G401 (cell line): ENCODE data around the gene FAM131A. TPM values are rescaled to one million over a fixed set of nuclear protein-coding genes. Genes with fewer than 3 reads are reported as not detected.

ENCODE experiments used
- DNase-seq: peaks from one replicate; pipeline ENCODE4 v3.0.0-alpha.2; 2015; ENCODE audit warnings: low spot score
- in situ Hi-C: cut with HindIII; loops from 2 replicates; pipeline ENCODE4 v1.10.0; 2016; ENCODE audit warnings: low sequenced_read_pairs, mixed read lengths
- total RNA-seq: library from RNA; depleted of rRNA; stranded (reverse); fragments of >200 nt; shearing (Covaris generic); gene quantifications from 2 replicates; pipeline ENCODE4 v1.2.3, GENCODE V29; 2014

FAM131A gene
- total RNA-seq, 1 experiment from 2014 or later, result 31.2 TPM

DNA sequence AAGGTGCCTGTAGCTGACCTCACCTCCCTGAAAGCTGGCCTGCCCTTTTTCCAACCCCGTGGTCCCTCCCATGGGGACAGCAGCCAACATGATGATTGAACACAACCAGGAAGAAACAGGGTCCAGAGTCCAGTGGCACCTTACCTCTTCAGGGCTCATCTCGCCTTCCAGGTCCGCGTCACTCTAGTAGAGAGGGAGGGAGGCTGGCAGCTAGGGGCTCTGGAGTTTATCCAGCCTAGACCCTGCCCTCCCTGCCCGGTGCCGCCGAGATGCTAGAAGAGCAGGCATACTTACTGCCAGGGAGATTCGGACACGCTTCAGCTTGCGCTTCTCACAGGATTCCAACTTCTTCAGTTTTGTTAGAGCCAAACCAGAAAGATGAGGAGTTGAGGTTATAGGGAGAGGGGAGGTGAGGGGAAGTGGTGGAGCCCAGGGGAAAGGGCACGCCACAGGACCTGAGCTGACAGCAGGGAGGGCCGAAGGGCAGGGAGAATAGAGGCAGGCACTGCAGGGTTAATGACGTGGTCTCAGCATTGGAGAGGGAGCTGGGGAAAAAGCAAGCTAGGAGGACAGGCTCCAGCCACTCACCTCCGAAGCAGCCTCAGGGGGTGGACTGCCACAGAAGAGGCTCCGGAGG lies 14.9 kb downstream of the FAM131A start:
- no peak for DNase-seq
- in situ Hi-C loops, result no loop called here

DNA sequence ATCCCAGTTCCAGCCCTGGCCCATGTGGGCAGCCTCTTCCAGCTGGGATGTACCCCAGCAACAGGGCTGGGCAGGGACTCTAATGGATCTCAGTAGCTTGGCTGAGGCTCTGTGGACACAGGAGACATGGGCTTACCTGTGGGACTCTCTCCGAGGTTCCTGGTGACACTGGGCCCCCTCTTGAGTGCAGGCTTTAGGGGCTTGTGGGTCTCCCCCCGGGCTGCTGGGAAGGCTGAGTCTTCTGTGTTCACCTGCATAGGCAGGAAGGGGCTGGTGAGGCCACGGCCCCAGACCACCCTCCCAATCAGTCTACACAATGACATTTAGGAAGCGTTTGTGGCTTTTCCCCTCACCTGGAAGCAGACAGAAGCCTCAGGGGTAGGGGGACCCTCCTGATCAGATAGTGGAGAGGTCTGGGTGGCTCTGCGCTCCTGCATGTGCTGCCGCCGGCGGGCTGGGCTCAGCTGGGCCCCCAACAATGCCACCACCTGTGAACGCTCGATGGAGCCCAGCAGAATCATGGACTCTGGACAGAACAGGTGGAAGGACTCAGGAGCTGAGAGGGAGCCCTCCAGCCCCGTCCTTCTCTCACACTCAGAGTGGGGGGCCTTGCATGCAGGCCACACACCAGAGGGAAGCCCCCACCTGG lies 15.6 kb downstream of the FAM131A start:
- DNase-seq, result no peak
- in situ Hi-C loops, result no loop called here

DNA sequence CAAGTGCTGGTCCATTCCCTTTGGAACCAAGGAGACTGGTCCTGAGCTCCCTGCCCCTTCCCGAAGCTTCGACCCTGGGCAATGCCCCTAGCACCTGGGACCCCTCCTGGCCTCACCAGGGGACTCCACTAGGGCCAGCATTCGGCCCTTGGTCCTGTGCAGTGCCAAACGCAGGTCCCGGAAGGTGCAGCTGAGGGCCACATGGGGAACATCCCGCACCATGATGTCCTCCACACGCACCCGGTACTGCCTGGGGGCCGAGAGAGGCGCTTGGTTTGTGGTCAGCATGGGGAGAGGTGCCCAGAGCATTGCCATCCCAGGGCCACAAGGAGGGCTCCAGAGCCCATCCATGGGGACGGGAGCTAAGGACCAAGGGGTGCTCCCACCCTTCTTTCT lies 16.1 kb downstream of the FAM131A start:
- in situ Hi-C loops, result no loop called here
- no peak for DNase-seq

DNA sequence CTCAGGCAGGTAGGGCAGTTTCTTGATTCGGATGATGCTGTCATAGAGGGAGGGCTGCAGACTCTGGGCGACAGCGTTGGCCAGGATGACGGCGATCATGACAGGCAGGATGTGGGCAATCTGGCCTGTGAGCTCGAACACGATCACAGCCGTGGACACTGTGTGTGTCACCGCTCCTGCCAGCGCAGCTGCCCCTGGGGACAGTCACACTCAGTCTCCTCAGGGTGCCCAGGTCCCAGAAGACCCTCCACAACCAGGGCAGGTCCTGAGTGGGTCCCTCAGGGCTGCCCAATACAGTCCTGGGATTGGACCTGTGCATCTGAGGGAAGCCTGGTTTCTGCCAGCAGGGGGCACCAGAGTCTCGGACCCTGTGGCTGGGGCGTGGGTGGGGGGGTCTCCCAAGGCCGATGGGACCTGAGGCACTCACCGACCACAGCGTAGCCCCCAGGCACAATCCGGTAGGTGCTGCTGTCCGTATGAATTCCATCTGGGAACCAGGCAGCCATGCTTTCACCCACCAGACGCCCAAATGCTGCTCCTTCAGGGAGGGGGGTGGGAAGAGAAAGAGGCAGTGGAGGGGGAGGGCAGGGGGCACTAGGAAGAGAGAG lies 16.8 kb downstream of the FAM131A start:
- in situ Hi-C loops, result no loop called here
- DNase-seq, result no peak

DNA sequence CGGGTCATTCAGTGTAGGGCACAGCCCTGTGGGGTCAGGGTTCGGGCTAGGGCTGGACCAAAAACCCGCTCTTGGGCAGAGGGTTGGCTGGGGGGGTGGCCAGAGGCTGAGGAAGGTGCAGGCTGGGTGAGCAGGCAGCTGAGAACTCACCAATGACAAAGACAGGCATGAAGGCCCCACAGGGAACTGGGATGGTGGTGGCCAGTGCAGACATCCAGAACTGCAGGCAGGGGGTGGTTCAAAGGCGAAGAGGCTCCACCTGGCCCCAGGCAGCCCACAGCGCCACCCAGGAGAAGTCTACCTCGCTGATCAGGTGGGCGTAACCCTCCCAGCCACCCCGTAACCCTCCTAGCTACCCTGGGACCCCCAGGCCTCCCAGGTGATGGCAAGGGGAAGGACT lies 17.4 kb downstream of the FAM131A start:
- in situ Hi-C loops, result no loop called here
- DNase-seq, result no peak

DNA sequence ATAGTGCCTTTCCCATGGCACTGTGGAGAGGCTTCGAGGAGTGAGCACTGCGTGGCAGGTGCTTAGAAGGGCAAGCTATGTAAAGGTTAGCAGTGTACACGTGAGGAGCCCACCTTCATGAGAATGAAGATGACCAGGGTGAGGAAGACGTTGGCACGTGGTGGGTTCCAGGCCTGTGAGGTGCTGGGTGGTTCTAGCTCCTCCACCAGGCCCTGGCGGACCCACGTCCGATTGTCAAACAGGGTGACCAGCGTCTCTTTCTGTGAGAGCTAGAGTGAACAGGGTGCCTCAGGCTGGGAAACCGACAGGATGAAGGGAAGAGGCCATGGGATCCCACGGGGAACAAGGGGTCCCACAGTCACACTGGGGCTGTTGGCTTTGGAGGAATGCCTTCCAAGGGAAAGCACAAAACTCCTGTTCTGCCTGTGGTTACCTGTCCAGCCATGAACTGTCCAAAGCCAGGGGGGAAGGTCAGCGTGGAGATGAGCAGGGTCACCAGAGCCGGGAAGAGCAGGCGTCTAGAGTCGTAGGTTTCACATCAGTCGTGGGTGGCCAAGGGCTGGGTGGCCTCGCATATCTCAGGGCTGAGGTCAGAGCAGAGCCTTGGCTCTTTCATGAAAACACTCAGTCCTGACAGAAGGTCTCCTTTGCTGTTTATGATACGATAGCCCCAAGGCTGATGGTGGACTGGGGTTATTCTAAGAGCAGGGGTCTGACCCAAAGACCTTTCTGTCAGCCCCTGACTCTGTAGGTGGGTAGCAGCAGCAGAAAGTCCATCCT lies 18.1 kb downstream of the FAM131A start:
- in situ Hi-C loops, result no loop called here

DNA sequence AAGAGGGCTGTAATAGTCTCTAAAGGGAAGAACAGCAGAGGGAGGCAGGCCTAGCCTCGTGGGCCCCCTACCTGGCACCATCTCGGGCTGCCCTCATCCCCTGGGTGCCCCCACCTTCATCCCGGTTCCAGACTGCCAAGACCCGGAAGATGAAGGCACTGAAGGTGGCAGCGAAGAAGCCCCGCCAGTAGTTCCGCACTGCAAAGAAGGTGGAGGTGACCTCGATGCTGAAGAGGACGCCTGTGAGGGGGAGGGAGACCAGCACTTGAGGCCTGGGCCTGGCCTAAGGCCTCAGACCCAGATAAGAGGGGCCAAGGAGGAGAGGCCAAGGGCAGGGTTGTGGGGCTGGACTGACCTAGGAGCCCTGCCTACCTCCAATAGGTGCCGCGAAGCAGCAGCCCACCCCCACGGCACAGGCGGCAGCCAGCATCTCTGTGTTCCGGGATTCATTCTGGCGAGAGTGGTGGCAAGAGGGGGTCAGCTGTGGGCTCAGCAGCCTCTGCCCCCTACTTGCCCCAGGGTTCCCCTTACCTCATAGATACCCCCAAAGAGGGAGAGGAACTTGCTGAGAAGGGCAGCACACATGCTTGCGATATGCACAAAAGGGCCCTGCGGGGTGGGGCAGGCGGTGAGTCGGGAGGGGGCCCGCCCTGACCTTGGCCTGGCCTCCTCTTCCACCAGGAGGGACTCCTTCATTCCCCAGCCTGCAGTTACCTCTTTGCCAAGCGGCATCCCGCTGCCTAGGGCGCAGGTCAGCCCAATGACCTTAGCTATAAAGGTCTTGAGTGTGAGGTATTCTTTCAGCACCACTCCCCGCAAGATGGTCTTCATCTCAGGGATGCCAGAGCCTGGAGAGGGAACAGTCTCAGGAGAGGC lies 20.1 kb downstream of the FAM131A start:
- in situ Hi-C loops, result no loop called here
- DNase-seq, result no peak

More for the DNA sequence above, 18.1 kb downstream of the FAM131A start:
- DNase-seq, result no peak

DNA sequence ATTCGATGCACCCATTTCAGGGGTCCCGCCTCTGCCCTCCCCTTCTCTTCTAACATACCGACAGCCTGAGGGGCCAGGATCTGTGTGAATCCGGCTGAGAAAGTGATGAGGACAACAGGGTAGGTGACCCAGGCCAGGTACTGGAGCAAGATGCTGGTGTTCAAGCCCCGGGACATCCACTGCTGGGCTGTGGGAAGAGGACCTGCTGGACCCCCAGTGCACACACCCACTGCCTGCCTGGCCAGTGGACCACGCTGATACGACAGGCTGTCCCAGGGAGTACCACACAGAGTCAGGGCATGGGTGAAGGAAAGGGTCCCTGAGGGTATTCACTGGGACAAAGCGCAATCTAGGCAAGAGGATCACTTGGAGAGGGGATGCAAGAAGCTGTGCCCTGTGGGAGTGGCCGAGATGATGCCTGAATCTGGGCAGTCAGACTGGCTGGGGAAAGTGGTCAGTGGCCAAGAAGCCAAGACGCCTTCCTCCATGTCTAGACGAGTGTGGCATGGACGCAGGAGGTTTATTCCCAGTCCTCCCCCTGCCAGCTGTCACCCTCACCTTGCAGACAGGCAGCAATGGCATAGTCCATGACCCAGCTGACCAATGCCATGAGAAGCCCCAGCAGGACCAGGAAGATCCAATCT lies 20.8 kb downstream of the FAM131A start:
- DNase-seq, result no peak
- in situ Hi-C loops, result no loop called here

DNA sequence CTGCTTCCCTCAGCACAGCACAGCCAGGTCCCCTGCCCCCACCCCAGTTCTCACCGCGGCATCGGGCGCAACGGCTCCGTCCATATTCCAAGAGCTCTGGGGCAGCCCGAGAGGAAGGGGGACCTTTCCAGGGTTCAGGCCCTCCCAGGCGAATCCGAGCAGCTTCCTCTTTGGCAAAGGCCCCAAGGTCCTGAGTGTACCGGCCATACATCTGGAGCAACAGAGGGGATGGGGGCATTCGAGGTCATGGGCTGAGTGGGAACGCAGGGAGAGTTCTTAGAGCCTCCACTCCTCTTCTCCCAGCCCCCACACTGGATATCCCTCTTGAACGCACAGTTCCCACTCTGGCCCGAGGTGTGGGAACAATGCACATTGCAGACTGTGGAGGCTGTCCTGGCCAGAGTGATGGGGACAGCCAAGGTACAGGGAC lies 21.5 kb downstream of the FAM131A start:
- DNase-seq, result no peak
- in situ Hi-C loops, result no loop called here

DNA sequence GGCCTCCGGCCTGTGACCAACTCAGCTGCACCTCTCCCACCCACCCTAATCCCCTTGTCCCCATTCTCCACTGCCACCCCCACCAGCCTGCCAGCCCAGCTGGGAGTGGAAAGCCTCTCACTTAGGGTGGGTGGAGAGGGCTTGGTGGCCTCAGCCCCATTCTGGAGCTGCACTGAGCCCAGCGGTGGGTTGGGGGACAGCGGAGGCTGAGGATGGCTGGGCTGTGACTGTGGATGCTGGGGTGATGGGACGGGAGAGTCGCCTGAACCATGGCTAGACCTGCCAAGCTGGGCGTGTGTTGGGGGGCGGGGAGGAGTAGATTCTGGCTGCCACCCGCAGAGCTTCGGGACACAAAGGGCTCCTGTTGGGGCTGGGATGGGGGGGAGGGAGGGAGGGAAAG lies 22.2 kb downstream of the FAM131A start:
- in situ Hi-C loops, result no loop called here
- DNase-seq, result no peak

DNA sequence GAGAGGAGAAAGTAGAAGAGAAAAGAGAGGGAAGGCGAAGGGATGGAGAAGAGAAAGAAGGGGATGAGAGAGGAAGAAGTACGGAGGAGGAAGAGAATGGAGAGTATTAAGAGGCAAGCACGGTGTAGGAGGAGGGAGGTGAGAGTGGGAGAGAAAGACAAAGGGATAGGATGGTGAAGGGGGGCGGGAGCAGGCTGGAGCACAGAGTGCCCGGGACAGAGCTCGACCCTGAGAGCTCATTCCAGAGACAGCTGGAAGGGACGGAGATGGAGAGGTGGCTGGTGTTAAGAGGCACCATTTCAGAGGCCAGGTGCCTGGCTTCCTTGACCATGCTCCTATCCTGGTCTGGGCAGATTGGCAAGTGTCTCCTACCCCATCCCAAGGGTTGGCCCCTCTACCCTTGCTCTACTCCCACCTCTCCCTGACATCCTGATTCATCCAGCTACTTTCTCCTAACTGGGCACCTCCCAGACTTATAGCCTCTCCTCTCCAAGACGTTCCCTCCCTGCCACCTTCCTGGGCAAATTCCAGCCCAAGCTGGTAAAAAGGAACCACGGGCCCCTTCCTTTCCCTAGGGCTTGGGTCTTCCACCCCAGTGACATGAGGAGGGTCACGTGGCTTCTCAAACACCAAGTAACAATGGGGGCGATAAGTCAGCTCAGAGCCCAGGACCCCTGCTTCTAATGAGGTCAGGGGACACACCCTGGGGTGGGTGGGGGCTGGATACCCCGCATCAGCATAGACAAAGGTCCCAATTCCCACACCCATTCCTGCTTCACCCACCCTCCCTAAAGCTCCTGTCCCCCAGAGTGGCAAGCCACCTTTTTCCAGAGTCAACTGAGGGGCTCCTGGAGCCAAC lies 22.9 kb downstream of the FAM131A start:
- DNase-seq, result no peak
- in situ Hi-C loops, result no loop called here

DNA sequence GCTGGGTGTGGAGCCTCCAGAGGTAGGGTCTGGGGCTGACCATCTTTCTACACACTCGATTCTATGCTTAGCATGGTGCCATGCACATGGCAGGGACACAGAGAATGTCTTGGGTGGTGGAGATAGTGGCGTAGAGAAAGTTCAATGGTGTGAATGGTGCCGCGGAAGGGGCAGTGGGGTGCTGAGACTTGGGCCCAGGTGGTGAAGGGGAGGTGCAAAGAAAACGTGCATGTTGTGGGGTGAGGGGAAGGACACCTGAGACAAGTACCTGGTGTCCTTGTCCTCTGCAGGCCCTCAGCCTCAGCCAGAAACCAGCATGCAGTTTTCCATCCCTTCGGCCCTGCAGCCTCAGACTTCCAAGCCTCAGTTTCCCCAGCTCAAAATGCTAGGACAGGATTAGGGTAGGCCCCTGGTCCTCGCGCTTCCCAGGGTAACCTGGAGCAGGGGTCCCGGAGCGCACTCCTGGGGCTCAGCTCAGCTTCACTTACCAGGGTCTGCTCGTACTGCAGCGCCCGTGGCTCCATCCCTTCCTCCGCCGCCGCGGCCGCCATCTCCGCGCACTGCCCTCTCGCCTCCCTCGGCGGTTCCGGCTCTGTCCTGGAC lies 23.6 kb downstream of the FAM131A start:
- no peak for DNase-seq
- in situ Hi-C loops, result no loop called here

DNA sequence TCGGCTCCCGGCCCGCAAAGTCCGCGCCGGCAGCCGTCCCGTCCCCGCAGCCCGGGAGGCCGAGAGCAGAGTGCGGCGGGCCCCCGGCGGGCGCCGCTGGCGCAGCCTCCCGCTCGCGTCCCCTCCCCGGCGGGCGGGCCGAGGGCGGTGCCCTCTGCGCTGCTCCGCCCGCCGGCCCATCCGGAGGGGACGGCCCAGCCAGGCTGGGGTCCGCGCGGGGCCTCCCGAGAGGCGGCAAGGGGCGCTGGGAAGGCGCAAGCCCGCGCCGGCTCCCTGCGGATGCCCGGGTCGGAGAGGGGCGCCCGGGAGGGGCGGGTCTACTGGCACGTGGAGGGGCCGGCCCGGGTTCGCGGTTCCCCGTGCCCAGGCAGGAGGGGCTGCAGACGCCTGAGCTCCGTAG lies 24.1 kb downstream of the FAM131A start, which contains the start of the genes CLCN2 and POLR2H:
Gene CLCN2, minus strand, starts transcription at position 74 of the 400 bp plus-strand sequence. CDS start 126 bp downstream, outside the sequence.
Gene POLR2H, plus strand, starts transcription at position 179 of the 400 bp plus-strand sequence. CDS start 1,783 bp downstream, outside the sequence.
- no peak for DNase-seq
- in situ Hi-C loops, result no loop called here

DNA sequence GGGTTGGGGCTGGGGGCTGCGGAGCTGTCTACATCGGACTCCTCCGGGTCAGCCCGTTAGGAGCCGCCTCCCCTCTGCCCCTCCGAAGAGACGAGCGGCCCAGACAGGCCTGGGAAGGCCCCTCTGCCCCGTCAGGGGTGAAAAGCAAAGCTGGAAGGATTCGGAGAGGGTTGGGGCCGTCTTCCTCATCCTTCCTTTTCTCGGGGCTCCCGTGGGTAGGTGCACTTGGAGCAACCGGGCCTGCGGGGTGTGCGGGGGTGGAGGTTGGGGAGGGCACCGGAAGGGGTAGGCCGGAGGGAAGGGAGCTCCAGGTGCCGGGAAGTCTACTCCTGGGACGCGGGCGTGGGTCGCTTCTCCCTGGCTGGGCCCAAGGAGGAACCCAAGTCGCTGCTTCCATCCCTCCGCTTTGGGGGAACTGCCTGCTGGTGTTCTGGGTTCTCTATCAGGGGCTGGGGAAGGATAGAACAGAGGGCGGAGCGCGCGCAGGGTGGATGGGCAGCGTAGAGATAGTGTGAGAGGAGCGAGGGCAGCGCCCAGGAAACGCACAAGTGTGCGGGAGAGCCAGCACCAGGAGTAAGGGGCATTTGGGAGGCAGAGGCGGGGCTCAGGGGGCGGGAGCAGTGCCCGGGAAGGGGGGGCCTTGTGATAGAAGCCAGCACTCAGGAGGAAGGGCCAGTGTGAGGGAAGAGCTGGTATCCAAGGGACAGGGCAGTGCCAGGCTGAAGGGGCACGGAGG lies 24.7 kb downstream of the FAM131A start:
- in situ Hi-C loops, result no loop called here
- peak; percentile 67 for DNase-seq

DNA sequence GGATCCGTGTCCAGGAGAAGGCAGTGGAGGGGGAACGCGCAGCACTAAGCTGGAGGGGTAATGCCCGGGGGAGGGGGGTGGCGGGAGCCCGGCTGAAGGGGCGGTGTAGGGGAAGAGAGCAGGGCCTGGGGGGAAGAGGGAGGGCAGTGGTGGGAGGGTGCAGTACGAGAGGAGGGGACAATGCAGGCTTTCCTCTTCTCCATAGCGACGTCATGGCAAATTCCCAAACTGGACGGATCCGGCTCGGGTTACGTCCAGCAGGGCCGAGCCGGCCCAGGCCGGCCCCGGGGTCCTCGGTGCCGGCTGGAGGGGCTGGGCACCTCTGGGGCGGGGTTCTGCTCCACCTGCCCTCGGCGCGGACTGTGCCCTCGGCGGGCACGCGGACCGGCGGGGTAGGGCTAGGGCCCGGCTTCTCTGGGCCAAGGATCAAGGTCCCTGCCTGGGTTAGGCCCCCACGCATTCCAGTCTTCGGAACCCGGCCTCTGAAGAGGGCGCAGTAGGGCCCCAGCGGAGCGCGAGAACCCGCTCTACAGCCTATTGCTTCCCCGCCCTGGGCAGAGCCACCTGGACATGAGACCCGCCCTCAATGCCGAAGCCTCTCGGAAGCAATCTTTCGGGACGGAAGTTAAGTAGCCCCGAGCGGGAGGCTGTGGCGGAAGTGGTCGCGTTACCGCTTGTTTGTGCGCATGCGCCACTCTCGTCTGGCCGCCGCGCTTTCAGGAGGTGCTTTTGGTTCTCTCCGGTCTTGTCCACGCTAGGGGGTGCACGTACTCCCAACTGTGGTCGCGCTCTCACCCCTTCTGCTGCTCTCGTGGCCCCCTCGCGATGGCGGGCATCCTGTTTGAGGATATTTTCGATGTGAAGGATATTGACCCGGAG lies 25.5 kb downstream of the FAM131A start:
- in situ Hi-C loops, result no loop called here
- peak; percentile 96 for DNase-seq
